ENCODE data around the gene TRPC5OS. TPM values are rescaled to one million over a fixed set of nuclear protein-coding genes. Genes with fewer than 3 reads are reported as not detected.

The TRPC5OS gene
- polyA plus RNA-seq, 1 donor (not counting 4 experiments of a cell fraction or from before 2014, with no cell fraction given) = not detected

DNA sequence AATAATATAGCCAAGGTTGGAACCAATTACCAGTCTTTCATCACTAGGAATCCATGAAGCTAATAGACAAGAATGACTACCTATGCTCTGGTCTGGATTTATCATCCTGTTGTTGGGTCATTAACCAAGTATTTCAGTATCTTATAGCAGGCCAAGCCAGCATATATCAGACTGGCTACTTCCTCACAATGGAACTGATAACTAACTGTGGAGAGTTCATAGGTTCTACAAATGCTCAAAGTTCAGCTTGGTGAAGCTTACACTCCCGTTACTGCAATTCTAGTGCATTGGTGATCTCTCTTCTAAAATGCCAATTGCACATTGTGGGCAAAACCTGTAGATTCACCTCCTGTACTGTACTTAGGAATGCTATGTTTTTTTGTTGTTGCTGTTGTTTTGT lies 4.8 kb downstream of the TRPC5OS start:
- FAIRE-seq = no peak

DNA sequence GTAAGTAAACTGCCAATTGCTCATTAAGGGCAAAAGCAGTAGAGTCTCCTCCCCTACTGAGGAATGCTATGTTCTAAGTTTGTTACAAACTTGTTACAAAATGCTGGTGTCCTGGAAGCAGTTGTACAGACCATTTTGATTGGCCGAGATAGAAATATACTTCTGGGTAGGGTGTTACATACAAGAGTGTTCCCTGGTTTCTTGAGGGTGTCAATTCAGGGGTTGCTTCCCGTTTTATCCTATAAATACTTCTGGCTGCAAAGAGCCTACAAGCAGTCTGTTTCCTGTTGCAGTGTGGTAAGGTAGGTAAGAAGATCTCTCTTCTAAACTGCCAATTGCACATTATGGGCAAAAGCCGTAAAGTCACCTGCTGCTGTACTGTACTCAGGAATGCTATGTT lies 5.7 kb downstream of the TRPC5OS start:
- Histone ChIP-seq H3K9ac (ENCODE audit: control insufficient read depth, extremely low read depth, insufficient read depth, low read length) (no peak overlapping the region), H3K4me2 (ENCODE audit: control insufficient read depth, extremely low read depth, insufficient read depth, low read depth, low read length) (no peak overlapping the region), H3K27me3 (ENCODE audit: control insufficient read depth, extremely low read depth, insufficient read depth, low read length) (no peaks in the 10 kb centered on the region), H3K36me3 (ENCODE audit: control insufficient read depth in 2 of 2, extremely low read depth in 1 of 2, insufficient read depth in 2 of 2, low read length in 2 of 2) (no peaks in the 10 kb centered on the region), H3K4me1 (ENCODE audit: control insufficient read depth, extremely low read depth, insufficient read depth, low read length) (no peaks in the 10 kb centered on the region), H3K9me1 (ENCODE audit: control insufficient read depth, extremely low read depth, insufficient read depth, low read length) (no peaks in the 10 kb centered on the region), H3K27ac (ENCODE audit: control insufficient read depth, insufficient read depth, low read length) (no peak overlapping the region), H3K9me3 (ENCODE audit: control insufficient read depth, low read depth, low read length) (no peaks in the 10 kb centered on the region), H3K4me3 (ENCODE audit: control insufficient read depth in 2 of 3, extremely low read depth in 1 of 3, insufficient read depth in 2 of 3, low read depth in 1 of 3, low read length in 3 of 3) (no peak overlapping the region), H3K79me2 (ENCODE audit: control insufficient read depth, insufficient read depth, low read length) (no peaks in the 10 kb centered on the region), H4K20me1 (ENCODE audit: control insufficient read depth, extremely low read depth, insufficient read depth, low read length) (no peaks in the 10 kb centered on the region), H2AFZ (ENCODE audit: control insufficient read depth, low read length) (no peak overlapping the region)
- no peak for TF ChIP-seq CTCF (optimal IDR thresholded peaks at IDR 0.05 in 1 of 3, IDR thresholded peaks at IDR 0.05 in 1 of 3, conservative IDR thresholded peaks at IDR 0.05 in 1 of 3; ENCODE audit: extremely low read depth in 1 of 3, insufficient read depth in 2 of 3, low read length in 3 of 3)
- no peak for TF ChIP-seq EZH2 (IDR thresholded peaks at IDR 0.05; ENCODE audit: low read length)
- DNase-seq (ENCODE audit: low read depth, low spot score) = no peak
- FAIRE-seq = no peak
- dilution Hi-C loops (cut with MboI; ENCODE audit: extremely low pct_ligation_motif_present, low sequenced_read_pairs) = no loop called here

More for the DNA sequence above, 4.8 kb downstream of the TRPC5OS start:
- Histone ChIP-seq H3K9me3 (ENCODE audit: control insufficient read depth, low read depth, low read length) (no peaks in the 10 kb centered on the region), H3K4me3 (ENCODE audit: control insufficient read depth in 2 of 3, extremely low read depth in 1 of 3, insufficient read depth in 2 of 3, low read depth in 1 of 3, low read length in 3 of 3) (no peak overlapping the region), H2AFZ (ENCODE audit: control insufficient read depth, low read length) (no peak overlapping the region), H3K9ac (ENCODE audit: control insufficient read depth, extremely low read depth, insufficient read depth, low read length) (no peak overlapping the region), H3K9me1 (ENCODE audit: control insufficient read depth, extremely low read depth, insufficient read depth, low read length) (no peaks in the 10 kb centered on the region), H3K4me2 (ENCODE audit: control insufficient read depth, extremely low read depth, insufficient read depth, low read depth, low read length) (no peak overlapping the region), H3K27me3 (ENCODE audit: control insufficient read depth, extremely low read depth, insufficient read depth, low read length) (no peaks in the 10 kb centered on the region), H4K20me1 (ENCODE audit: control insufficient read depth, extremely low read depth, insufficient read depth, low read length) (no peaks in the 10 kb centered on the region), H3K4me1 (ENCODE audit: control insufficient read depth, extremely low read depth, insufficient read depth, low read length) (no peaks in the 10 kb centered on the region), H3K27ac (ENCODE audit: control insufficient read depth, insufficient read depth, low read length) (no peak overlapping the region), H3K79me2 (ENCODE audit: control insufficient read depth, insufficient read depth, low read length) (no peaks in the 10 kb centered on the region), H3K36me3 (ENCODE audit: control insufficient read depth in 2 of 2, extremely low read depth in 1 of 2, insufficient read depth in 2 of 2, low read length in 2 of 2) (no peaks in the 10 kb centered on the region)
- TF ChIP-seq EZH2 (IDR thresholded peaks at IDR 0.05; ENCODE audit: low read length) = no peak
- no peak for TF ChIP-seq CTCF (optimal IDR thresholded peaks at IDR 0.05 in 1 of 3, IDR thresholded peaks at IDR 0.05 in 1 of 3, conservative IDR thresholded peaks at IDR 0.05 in 1 of 3; ENCODE audit: extremely low read depth in 1 of 3, insufficient read depth in 2 of 3, low read length in 3 of 3)
- dilution Hi-C loops (cut with MboI; ENCODE audit: extremely low pct_ligation_motif_present, low sequenced_read_pairs) = no loop called here
- DNase-seq (ENCODE audit: low read depth, low spot score) = no peak
